ENCODE results near the gene ZNF385D. TPM values are rescaled to one million over a fixed set of nuclear protein-coding genes. Genes with fewer than 3 reads are reported as not detected.
A peak's percentile ranks its signal among the peaks of the same experiment; 100 is the strongest.

Gene ZNF385D
- total RNA-seq, 1 donor from 2014 or later = 2.9 TPM

GRCh38 chr3:21691036-21691435 lies 60.0 kb downstream of the ZNF385D start:
- Histone ChIP-seq H3K4me3 (no peak overlapping the region), H3K27me3 (ENCODE audit: low read depth) (no peaks in the 10 kb centered on the region), H3K27ac (no peak overlapping the region), H3K9me3 (no peaks in the 10 kb centered on the region), H3K36me3 (no peaks in the 10 kb centered on the region), H3K4me1 (no peaks in the 10 kb centered on the region)
- no peak for TF ChIP-seq CTCF (IDR thresholded peaks at IDR 0.05)
- no peak for ATAC-seq
- intact Hi-C loops (cut with DNase I) = no loop called here
- DNase-seq = no peak

GRCh38 chr3:21682206-21682605 lies 68.8 kb downstream of the ZNF385D start:
- TF ChIP-seq CTCF (IDR thresholded peaks at IDR 0.05) = no peak
- intact Hi-C loops (cut with DNase I) = no loop called here
- no peaks in the 10 kb centered on the region for H3K4me1 ChIP-seq
- H3K4me3 ChIP-seq = no peak overlapping the region
- no peaks in the 10 kb centered on the region for H3K27me3 ChIP-seq (ENCODE audit: low read depth)
- H3K27ac ChIP-seq = no peak overlapping the region
- ATAC-seq (no peak), DNase-seq (no peak)
- no peaks in the 10 kb centered on the region for H3K36me3 ChIP-seq
- no peaks in the 10 kb centered on the region for H3K9me3 ChIP-seq

- intact Hi-C loops (cut with DNase I) = no loop called here
- H3K4me3 ChIP-seq = no peak overlapping the region
- DNase-seq (no peak), ATAC-seq (no peak)
- H3K9me3 ChIP-seq = no peaks in the 10 kb centered on the region
- H3K36me3 ChIP-seq = no peaks in the 10 kb centered on the region
- no peak overlapping the region for H3K27ac ChIP-seq
- no peaks in the 10 kb centered on the region for H3K4me1 ChIP-seq
- TF ChIP-seq CTCF (IDR thresholded peaks at IDR 0.05) = no peak
- H3K27me3 ChIP-seq (ENCODE audit: low read depth) = no peaks in the 10 kb centered on the region
Observed at GRCh38 chr3:21673393-21673792, 77.6 kb downstream of the ZNF385D start.

GRCh38 chr3:21672303-21672702 lies 78.7 kb downstream of the ZNF385D start:
- ATAC-seq (peak in 1 of 2 donors; percentile 32), DNase-seq (no peak)
- TF ChIP-seq CTCF (IDR thresholded peaks at IDR 0.05) = no peak
- Histone ChIP-seq H3K4me1 (no peaks in the 10 kb centered on the region), H3K36me3 (no peaks in the 10 kb centered on the region), H3K27ac (no peak overlapping the region), H3K9me3 (no peaks in the 10 kb centered on the region), H3K27me3 (ENCODE audit: low read depth) (no peaks in the 10 kb centered on the region), H3K4me3 (no peak overlapping the region)
- intact Hi-C loops (cut with DNase I) = no loop called here

- intact Hi-C loops (cut with DNase I) = no loop called here
- no peaks in the 10 kb centered on the region for H3K9me3 ChIP-seq
Observed at GRCh38 chr3:21670386-21670785, 80.6 kb downstream of the ZNF385D start.

More at GRCh38 chr3:21670386-21670785, 80.6 kb downstream of the ZNF385D start:
- no peak for ATAC-seq
- Histone ChIP-seq H3K4me3 (no peak overlapping the region), H3K27me3 (ENCODE audit: low read depth) (no peaks in the 10 kb centered on the region), H3K4me1 (no peaks in the 10 kb centered on the region), H3K36me3 (no peaks in the 10 kb centered on the region), H3K27ac (no peak overlapping the region)
- no peak for TF ChIP-seq CTCF (IDR thresholded peaks at IDR 0.05)
- DNase-seq = no peak
